Subcutaneous adipose tissue (tissue), 4 donors: ENCODE data around the gene PTPN7. TPM values are rescaled to one million over a fixed set of nuclear protein-coding genes. Genes with fewer than 3 reads are reported as not detected.

Experiments
- CTCF ChIP-seq: fragments of 450-650 bp; IDR thresholded peaks from one replicate; pipeline ENCODE4 v1.5.1; 2016; ENCODE audit warnings: low read depth, mild to moderate bottlenecking, control low read depth, antibody characterized with exemption, moderate library complexity
- total RNA-seq, 4 donors: library from RNA; depleted of rRNA; stranded (reverse); fragments of >200 nt; gene quantifications; one replicate each; pipeline ENCODE4 v1.1.0, GENCODE V29; 2016

Gene PTPN7
- total RNA-seq, 4 donors from 2014 or later: 1.8 to 21.8 (median 2.6) TPM; not detected in 1

GRCh38 chr1:202144402-202145067 is 15.9 kb downstream of the PTPN7 start, which contains the start of gene ARL8A:
Gene ARL8A (minus strand): TSS chr1:202144737. CDS start chr1:202144572, 165 bp downstream.
- TF ChIP-seq CTCF: no peak

- no peak for TF ChIP-seq CTCF
Observed at GRCh38 chr1:202143768-202144401, 16.5 kb downstream of the PTPN7 start.

GRCh38 chr1:202143011-202143767 is 17.2 kb downstream of the PTPN7 start:
- no peak for TF ChIP-seq CTCF

GRCh38 chr1:202140833-202141232 is 19.6 kb downstream of the PTPN7 start:
- no peak for TF ChIP-seq CTCF

GRCh38 chr1:202135221-202135721 is 25.1 kb downstream of the PTPN7 start:
- TF ChIP-seq CTCF: no peak

GRCh38 chr1:202134645-202135172 is 25.7 kb downstream of the PTPN7 start:
- TF ChIP-seq CTCF: no peak

- no peak for TF ChIP-seq CTCF
Observed at GRCh38 chr1:202133989-202134388, 26.4 kb downstream of the PTPN7 start.
